Cerebellar nuclear complex (tissue), 1 donor: ENCODE measurements around the gene SLC37A2.

Experiments
- DNase-seq, 2 experiments: peaks; one replicate each; lab custom pipeline; 2025; lab: John Stamatoyannopoulos, UW

Gene SLC37A2

GRCh38 chr11:125111001-125111342 lies 47.9 kb downstream of the SLC37A2 start:
- DNase-seq = no peak

- peak; percentile 94 to 97 for DNase-seq
Observed at GRCh38 chr11:125111343-125112207, 48.5 kb downstream of the SLC37A2 start, which contains the start of gene TMEM218. TMEM218 (minus strand) TSS chr11:125111626; CDS start chr11:125102241, 9,385 bp downstream.

- no peak for DNase-seq
Observed at GRCh38 chr11:125112208-125112604, 49.1 kb downstream of the SLC37A2 start.

GRCh38 chr11:125114518-125114917 lies 51.4 kb downstream of the SLC37A2 start:
- DNase-seq = no peak

- DNase-seq = no peak
Observed at GRCh38 chr11:125117429-125117828, 54.3 kb downstream of the SLC37A2 start.

GRCh38 chr11:125123194-125123946 lies 60.3 kb downstream of the SLC37A2 start:
- no peak for DNase-seq

- DNase-seq = no peak
Observed at GRCh38 chr11:125123947-125124617, 61.0 kb downstream of the SLC37A2 start.

- DNase-seq = no peak
Observed at GRCh38 chr11:125124618-125124992, 61.5 kb downstream of the SLC37A2 start.

- DNase-seq = no peak
Observed at GRCh38 chr11:125128450-125128849, 65.3 kb downstream of the SLC37A2 start.

GRCh38 chr11:125129316-125129993 lies 66.3 kb downstream of the SLC37A2 start:
- no peak for DNase-seq

- no peak for DNase-seq
Observed at GRCh38 chr11:125132071-125132470, 69.0 kb downstream of the SLC37A2 start.

- DNase-seq = no peak
Observed at GRCh38 chr11:125132596-125132995, 69.5 kb downstream of the SLC37A2 start.

- DNase-seq = no peak
Observed at GRCh38 chr11:125136001-125136400, 72.9 kb downstream of the SLC37A2 start.

GRCh38 chr11:125138966-125139365 lies 75.9 kb downstream of the SLC37A2 start:
- DNase-seq = no peak

- no peak for DNase-seq
Observed at GRCh38 chr11:125139778-125140177, 76.7 kb downstream of the SLC37A2 start.
